GM21423 (cell line): Measurements from ENCODE around the gene SH3BP4.

Experiments used
- ATAC-seq: cut with Tn5 transposase; IDR thresholded peaks from one replicate; pipeline ENCODE4 v1.9.1; 2021; ENCODE audit warnings: mild to moderate bottlenecking, moderate library complexity; ENCODE audit not compliant: unreplicated experiment

Gene SH3BP4

DNA sequence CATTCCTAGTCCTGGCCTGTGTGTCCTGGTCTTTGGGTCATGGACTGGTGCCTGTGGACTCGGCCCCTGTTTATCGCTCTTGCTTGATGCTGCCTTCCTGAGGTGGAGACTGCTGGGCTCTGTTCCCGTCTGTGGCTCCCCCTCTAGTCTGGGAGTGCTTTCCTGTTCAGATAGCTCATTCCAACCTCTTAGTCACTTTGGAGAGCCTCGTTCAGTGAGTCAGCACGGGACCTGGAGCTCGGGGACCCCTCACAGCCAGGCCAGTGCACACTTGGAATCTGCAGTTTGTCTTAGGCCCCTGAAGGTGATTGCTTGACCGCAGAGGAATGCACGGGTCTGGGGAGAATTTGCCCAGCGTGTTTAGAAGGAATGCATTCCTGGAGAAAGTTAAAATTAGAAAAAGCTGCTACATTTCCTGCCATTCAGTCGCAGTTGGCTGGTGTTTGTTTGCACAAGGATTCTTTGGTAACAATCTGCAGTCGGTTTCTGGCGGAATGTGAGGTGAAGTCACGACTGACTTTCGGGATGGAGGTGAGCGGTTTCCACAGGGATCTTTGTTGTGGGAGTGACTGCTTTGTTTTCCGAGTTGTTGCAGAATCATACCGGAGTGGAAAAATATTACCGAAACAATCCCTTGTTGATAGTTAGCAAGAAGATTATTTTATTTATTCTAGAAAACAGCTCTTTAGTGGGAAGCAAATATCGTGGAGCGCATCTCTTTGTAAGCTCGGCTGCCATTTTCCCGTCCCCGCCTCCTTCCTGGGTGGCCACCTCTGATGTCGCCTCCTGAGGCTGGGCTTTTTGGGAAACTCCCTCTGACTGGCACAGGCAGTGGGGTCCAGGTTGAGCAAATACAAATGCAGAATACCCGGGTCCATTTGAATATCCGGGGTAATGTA, 29.6 kb downstream of the SH3BP4 start:
- ATAC-seq: no peak

DNA sequence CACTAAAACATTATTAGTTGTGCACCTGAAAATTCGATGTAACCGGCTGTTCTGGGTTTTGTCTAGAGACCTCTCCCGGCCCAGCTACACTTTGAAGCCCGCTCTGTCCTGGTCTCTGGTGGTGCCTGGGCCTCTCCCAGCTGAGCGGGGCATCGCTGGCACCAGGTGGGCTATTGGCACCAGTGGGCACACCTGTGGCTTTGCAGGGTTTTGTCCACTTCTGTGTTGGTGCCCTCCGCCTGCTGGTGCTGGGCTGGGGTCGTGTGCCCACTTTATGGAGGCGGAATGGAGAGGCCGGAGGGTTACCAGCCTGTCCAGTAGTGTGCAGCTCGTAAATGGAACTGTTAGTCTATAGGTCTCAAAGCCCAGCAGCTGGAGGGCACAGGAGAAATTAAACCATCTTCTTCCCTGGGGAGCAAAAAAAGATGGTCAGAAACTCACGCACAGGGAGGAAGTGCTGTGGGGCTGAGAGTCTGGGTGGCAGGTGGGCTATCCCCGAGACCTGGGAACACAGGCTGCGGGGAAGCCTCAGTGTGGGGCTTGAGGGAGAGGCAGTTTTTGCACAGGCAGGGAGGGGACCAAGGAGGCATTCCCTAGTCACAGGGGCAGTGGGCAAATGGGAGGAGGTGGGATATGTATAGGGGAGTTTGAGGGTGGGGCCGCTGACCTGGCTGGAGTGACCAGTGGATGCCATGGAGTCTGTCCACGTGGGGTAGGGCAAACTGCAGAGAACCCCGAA, 30.4 kb downstream of the SH3BP4 start:
- no peak for ATAC-seq

DNA sequence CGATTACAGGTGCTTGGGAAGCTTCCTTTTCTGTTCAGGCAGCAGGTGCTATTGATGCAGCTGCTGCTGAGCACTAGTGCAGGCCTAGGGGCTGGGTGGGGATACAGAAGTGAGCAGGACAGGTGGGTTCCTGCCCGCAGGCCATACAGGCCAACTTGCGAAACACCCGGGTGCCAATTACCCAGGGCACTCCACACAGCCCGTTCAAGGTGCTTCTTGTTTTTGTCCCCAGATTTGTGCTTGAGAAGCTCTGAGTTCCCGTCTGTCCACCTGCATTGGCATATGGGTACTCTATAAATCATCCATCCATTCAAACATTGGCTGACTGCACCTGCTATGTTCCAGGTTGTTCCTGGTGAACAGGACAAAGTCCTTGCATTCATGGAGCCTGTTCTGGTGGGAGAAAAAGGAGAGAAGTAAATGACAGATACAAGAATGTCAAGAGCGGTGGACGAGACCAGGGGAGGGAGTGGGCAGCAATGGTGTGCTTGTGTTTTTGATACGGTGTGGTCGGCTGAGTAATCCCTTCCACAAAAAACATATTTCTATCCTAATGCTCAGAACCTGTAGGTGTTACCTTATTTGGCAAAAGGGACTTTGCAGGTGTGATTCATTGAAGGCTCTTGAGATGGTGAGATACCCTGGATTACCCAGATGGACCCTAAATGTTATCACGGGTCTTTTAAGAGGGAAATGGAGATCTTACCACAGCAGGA, 31.4 kb downstream of the SH3BP4 start:
- no peak for ATAC-seq

DNA sequence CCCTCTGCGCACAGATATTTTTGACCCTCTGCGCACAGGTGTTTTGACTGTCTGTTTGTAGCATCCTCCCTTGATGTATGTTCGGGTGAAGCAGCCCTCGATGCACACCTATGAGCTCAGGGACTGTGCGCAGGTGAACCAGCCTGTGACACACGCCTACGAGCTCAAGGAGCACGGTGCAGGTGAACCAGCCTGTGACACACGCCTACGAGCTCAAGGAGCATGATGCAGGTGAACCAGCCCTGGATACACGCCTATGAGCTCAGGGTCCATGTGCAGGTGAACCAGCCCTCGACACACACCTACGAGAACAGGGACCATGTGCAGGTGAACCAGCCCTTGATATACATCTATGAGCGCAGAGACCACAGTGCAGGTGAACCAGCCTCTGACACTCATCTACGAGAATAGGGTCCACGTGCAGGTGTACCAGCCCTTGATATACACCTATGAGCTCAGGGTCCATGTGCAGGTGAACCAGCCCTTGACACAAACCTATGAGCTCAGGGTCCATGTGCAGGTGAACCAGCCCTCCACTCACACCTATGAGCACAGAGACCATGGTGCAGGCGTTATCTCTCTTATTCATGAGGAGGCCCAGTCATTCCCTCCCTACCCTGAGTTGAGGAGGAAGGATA, 33.9 kb downstream of the SH3BP4 start:
- no peak for ATAC-seq

DNA sequence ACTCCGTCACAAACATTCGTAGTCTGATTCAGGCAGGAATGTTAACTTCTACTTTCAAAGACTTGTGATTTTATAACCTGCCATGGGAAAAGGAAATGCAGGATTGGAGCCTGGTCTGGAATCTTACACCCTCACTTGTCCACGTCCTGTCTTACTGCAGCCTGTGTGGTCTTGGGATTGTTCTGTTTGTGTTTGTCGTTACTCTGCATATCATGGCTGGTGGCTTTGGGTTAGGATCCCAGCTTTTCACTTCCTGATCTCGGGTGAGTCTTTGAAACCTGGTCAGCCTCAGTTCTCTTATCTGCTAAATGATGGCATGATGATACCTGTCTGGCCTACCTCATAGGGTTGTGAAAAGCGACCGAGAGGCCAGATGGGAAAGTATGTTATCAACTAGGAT, 34.6 kb downstream of the SH3BP4 start:
- no peak for ATAC-seq

DNA sequence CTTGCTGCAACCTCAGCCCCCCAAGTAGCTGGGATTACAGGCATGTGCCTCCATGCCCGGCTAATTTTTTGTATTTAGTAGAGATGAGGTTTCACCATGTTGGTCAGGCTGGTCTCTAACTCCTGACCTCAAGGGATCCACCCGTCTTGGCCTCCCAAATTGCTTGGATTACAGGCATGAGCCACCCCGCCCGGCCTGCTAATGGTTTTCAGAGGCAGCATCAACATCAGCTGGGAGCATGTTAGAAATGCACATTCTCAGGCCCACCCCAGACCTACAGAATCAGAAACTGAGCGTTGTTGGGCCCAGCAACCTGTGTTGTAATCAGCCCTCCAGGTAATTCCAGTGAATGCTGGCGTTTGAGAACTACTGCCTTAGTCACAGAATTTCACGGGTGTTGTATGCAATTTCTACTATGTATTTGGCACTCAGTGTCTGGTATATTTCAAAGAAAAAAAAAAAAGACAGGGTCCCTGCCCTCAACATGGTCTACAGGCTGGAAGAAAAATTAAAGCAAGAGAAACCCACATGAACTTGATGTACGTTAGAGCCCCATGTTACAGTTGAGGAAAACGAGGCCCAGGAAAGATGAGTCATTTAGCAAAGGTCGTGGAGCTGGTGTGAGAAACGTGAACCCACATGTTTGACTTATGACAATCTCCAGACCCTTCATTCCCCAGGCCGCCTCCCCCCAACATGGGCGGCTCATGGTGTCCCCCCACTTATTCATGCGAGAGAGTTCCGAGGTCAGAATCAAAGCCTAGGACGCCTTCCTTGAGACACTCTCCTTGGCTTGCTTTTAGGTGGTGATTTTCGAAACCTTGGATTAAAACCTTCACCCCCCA, 35.3 kb downstream of the SH3BP4 start:
- no peak for ATAC-seq

DNA sequence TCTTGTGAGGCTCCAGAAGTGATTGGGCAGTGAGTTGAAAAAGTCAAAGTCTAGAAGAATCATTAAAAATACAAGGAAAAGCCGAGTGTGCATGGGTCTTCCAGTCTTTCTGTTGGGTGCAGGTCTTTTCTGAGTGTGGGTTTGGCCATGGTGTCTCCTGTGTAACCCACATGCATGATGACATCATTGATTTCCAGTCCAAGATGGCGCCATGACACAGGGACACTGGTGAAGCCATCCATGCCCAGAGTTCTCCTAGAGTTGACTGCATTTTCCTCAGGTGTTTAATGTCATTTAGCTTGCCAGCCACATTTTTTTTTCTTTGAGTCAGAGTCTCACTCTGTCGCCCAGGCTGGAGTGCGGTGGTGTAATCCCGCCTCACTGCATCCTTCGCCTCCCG, 35.9 kb downstream of the SH3BP4 start:
- no peak for ATAC-seq

DNA sequence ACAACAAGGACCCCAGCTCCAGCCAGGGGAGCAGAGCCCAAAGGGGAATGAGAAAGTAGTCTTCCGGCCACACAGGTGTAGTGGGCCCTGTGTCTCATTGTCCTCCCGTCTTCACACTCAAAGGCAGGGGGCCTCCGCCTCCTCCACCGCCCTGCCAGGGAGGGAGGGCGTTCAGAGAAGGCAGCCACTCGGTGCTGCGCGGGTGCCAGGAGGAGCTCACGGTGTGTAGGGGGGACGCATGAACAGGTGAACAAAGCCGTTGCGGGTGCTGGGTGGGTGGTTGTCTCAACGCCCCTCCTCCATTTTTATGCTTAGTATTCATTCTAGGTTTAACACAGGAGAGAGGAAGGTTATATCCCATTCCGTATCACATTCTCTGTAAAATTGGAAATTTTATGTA, 36.7 kb downstream of the SH3BP4 start:
- no peak for ATAC-seq

DNA sequence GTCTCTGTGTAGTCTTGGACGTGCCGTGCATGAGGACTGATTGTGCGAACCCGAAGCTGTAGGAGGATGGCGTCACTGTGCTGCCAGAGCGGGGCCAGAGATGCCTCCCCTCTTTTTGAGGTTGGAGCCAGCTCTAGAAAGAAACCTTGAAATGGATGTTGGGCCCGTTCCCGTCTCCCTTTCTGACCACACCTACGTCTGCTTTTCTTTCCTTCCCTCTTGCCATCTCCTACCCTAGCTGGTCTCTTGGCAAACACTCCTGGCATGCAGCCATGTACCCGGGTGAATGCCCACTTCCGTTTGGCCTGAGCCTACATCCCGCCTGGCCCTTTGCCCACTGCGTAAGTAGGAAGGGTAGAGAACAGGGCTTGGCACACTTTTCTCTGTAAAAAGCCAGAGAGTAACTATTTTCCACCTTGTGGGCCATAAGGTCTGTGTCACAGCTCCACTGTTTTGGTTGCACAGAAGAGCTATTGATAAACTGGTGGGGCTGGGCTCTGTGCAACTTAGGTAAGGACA, 37.4 kb downstream of the SH3BP4 start:
- no peak for ATAC-seq

DNA sequence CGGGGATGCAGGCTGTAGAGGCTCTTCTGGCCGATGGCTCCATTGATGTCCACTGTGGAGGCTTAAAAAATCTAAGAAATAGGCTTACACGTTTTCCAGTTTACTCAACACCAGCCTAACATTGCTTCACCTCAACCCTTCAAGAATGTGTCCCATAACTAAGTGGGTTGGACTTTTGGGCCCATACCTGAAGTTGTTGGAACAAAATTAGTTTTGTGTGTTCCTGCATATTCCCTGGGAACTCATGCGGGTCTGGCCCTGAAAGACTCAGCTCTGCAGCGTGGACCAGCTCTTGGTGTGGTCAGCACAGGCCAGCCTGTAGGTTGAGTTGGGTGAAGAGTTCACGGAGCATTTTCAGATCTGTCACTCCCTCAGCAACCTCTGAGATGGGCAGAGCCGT, 38.5 kb downstream of the SH3BP4 start:
- ATAC-seq: no peak

DNA sequence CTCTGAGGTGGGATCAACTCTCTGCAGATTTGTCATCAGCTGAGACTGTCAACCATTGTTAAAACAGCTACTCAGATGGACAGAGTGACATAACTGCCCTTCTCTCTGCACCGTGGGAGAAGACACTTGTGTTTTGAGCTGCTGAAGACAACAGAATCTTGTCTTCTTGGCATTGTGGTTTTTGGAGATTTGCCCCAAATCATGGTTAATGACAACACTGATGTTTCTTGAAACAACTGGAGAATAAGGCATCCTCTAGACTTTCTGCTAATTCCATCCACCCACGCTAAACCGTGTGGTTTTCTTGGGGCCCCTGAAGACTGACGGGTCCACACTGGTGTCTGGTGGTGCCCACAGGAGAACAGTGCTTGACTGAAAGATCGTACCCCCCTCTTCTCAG, 39.5 kb downstream of the SH3BP4 start:
- no peak for ATAC-seq

DNA sequence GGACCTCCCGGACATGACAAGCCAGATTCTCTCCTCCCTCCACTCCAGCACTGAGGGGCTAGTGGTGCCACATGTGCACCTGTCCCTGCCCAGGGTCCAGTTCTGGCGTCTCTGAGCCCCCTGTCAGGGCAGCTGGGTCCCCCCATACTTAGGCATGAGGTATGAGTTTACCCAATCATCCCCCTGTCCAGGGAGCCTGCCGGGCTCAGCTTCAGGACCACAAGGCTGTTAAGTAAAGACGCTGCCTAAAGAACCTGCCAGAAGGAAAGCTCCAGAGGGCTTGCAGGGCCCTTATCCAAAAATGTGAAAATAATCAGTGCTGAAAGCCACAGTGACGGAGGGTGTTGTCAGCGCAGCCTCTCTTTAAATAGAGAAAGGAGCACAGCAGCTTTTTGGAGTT, 40.0 kb downstream of the SH3BP4 start:
- ATAC-seq: no peak

DNA sequence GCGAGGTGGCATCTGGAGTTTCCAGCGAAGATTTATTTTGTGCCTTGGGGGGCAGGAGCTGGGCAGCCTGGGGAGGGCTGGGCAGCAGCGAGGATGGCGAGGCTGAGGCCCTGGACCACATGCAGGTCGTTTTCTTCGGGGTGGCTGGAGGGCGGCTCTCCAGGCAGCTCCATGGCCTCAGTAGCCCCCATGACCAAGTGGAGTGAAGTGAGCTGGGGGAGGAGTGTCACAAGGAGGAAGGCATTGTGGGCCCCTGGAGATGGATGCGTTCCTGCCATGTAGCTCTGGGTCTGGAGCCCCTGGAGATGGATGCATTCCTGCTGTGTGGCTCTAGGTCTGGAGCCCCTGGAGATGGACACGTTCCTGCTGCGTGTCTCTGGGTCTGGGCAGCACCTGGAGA, 40.4 kb downstream of the SH3BP4 start:
- no peak for ATAC-seq

DNA sequence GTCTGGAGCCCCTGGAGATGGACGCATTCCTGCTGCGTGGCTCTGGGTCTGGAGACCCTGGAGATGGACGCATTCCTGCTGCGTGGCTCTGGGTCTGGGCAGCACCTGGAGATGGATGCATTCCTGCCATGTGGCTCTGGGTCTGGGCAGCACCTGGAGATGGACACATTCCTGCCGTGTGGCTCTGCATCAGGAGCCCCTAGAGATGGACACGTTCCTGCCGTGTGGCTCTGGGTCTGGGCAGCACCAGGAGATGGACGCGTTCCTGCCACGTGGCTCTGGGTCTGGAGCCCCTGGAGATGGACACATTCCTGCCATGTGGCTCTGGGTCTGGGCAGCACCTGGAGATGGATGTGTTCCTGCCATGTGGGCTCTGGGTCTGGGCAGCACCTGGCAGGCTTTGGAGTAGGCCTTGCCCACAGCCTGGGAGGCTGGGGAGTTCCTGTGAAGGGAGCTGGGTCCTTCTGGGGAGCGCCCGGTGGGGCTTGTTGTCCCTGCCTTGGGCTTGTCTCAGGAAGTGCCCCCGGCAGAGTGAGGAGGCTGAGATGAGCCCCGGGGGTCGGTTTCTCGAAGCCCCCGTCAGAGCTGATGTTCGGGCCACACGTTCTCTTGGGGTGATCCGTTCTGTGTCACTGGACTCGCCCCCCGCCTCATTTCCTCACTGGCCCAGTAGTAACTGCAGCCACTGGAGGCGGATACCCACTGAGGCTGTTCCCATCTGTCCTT, 41.0 kb downstream of the SH3BP4 start:
- no peak for ATAC-seq

DNA sequence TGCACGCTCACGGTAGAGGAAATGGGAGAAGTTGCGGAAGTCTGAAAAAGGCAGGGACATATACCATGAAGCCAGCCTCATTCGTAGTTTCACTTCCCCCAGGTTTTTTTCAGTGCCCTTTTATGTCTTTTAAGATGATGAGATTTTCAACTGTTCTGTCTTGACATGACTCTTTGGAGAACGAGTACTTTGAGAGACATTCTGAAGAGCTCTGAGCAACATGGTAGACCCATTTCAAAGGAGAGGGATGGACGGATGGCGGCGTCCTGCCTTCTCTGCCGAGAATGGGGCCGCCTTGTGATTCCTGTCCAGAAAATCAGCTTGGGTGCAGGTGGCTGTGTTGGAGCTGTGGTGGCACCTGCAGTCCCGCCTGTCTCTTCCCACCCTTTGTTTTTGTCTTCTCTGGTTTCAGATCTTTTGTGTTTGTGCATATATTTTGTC, 41.7 kb downstream of the SH3BP4 start:
- no peak for ATAC-seq

DNA sequence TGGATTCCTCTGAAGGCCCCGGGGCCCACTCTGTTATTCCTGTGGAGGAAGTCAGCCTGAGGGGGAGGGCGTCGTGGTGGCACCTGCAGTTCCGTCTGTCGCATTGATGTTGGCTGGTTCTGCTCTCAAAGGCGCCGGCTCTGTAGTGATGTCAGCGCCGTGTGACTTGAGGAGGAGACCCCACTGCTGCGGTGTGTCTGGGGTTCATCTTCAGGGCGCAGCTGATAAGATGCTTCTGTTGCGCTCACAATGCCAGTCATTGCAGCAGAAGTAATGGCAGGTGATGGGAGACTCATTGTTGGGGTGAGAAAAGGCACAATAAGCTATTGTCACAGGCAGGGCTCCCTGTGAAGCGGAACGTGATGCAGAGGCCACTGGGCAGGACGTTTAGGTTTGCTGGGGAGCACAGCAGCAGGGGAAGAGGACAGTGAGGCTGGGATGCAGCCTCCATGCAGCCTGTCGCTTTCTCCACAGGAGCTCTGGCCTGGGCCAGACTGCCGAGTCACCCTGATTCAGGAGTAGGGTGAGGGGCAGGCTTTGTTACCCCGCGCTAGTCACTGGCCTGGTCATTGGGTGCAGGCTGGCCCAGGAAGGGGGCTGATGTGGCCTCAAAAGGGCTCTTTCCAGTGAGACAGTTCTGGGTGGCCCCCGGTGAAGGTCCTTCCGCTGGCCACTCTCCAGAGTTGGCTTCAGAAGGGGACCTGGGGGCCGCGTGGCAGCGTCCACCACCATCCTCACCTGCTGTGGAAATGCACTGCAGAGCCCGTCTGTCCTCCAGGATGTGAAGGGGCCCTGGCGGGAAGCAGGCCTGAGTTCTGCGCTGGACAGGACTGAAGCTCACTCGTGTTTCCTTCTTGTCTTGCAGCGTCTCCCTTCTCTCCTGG, 42.9 kb downstream of the SH3BP4 start:
- ATAC-seq: no peak

DNA sequence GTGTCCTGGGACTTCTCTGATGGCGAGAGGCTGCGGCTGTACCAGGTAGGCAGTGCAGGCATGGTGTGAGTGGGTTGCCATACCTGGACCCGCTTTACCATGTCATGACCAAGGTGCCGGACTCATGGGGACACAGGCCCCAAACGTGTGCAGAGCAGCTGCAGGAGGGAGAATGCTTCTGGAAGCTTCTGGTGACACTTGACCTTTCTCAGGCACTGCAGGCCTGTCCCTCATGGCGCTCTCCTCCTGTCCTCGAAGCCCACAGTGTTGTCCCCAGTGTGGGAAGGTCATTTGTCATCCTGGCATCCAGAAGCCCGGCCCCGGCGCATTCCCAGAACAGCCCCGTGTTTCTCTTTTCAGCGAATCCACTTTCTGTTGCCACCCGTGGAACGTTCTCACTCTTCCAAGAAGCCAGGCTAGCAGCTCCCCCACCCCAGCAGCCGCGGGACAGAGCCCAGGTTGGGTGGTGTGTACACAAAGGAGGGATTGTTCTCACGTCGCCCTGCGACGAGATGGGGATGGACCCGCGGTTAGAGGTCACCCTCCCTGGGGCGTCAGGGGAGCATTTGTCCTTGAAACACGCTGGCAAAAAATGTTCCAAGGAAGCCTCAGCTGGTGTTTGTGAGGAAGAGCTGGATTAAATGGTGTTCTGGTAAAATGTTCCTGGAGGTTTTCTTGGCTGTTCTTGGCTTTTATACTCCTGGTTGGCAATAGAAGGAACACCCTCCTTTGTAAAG, 43.7 kb downstream of the SH3BP4 start:
- ATAC-seq: no peak
